Measurements from ENCODE around the gene LRIF1. TPM values are rescaled to one million over a fixed set of nuclear protein-coding genes. Genes with fewer than 3 reads are reported as not detected.

LRIF1 gene
- total RNA-seq, 1 donor from 2014 or later = 17.4 TPM

GRCh38 chr1:110903853-110904500, 59.7 kb downstream of the LRIF1 start:
- ATAC-seq (no peak), DNase-seq (ENCODE audit: missing footprints) (no peak)
- intact Hi-C loops (cut with DNase I) = no loop called here

GRCh38 chr1:110902820-110903463, 60.8 kb downstream of the LRIF1 start:
- ATAC-seq (no peak), DNase-seq (ENCODE audit: missing footprints) (no peak)
- intact Hi-C loops (cut with DNase I) = no loop called here

GRCh38 chr1:110899458-110899843, 64.3 kb downstream of the LRIF1 start:
- DNase-seq (ENCODE audit: missing footprints) = no peak
- intact Hi-C loops (cut with DNase I) = no loop called here
- ATAC-seq = no peak

GRCh38 chr1:110898734-110899457, 64.8 kb downstream of the LRIF1 start:
- intact Hi-C loops (cut with DNase I) = no loop called here
- DNase-seq (ENCODE audit: missing footprints) (no peak), ATAC-seq (no peak)

GRCh38 chr1:110897681-110898080, 66.0 kb downstream of the LRIF1 start:
- DNase-seq (ENCODE audit: missing footprints) (no peak), ATAC-seq (no peak)
- intact Hi-C loops (cut with DNase I) = no loop called here

Other genes with a start within 250 kb of the LRIF1 start
- gene CD53, start 90.8 kb downstream of the LRIF1 start, total RNA-seq = 17.2 TPM
- gene DRAM2, start 176.2 kb upstream of the LRIF1 start, total RNA-seq = 37.1 TPM
- 15.5 TPM for gene CEPT1, start 176.3 kb upstream of the LRIF1 start, total RNA-seq
- 3.5 TPM for gene DENND2D, start 236.7 kb upstream of the LRIF1 start, total RNA-seq